Osteoblast (primary cell): ENCODE results near the gene ANTXRL. TPM values are rescaled to one million over a fixed set of nuclear protein-coding genes. Genes with fewer than 3 reads are reported as not detected.

Experiments used
- DNase-seq: peaks from one replicate; pipeline ENCODE4 v3.0.0; 2011; ENCODE audit warnings: low spot score, mixed read lengths; ENCODE audit not compliant: insufficient read length; ENCODE audit errors: missing footprints
- H2AFZ ChIP-seq: 2 replicates; pipeline ENCODE4 v1.6.0; 2011; ENCODE audit warnings: mild to moderate bottlenecking, low read length
- H3K27ac ChIP-seq: 2 replicates; pipeline ENCODE4 v1.5.1; 2011; ENCODE audit warnings: mild to moderate bottlenecking, low read depth, low read length, moderate library complexity
- H3K27me3 ChIP-seq: 2 replicates; pipeline ENCODE4 v1.6.0; 2012; ENCODE audit warnings: mild to moderate bottlenecking, control low read depth, inconsistent platforms, low read length, moderate library complexity; ENCODE audit not compliant: insufficient read depth
- H3K36me3 ChIP-seq: 2 replicates; pipeline ENCODE4 v1.5.1; 2011; ENCODE audit warnings: mild to moderate bottlenecking, low read length, control low read depth, moderate library complexity; ENCODE audit not compliant: insufficient read depth
- H3K4me1 ChIP-seq: 2 replicates; pipeline ENCODE4 v1.5.1; 2011; ENCODE audit warnings: mild to moderate bottlenecking, low read length, control low read depth, moderate library complexity; ENCODE audit not compliant: insufficient read depth
- H3K4me2 ChIP-seq: 2 replicates; pipeline ENCODE4 v1.6.0; 2011; ENCODE audit warnings: mild to moderate bottlenecking, low read length; ENCODE audit not compliant: insufficient read depth
- H3K4me3 ChIP-seq: fragments of 200-600 bp; sonication (generic); 3 replicates; pipeline ENCODE4 v1.5.1; 2012; ENCODE audit warnings: mild to moderate bottlenecking, low read length, inconsistent platforms; ENCODE audit not compliant: insufficient read depth
- H3K79me2 ChIP-seq: 2 replicates; pipeline ENCODE4 v1.6.0; 2012; ENCODE audit warnings: mild to moderate bottlenecking, low read length, control low read depth, inconsistent platforms; ENCODE audit not compliant: insufficient read depth
- H3K9me3 ChIP-seq: 2 replicates; pipeline ENCODE4 v1.5.1; 2011; ENCODE audit warnings: low read depth, low read length, control low read depth
- H4K20me1 ChIP-seq: 2 replicates; pipeline ENCODE4 v1.6.0; 2012; ENCODE audit warnings: mild to moderate bottlenecking, low read length, control low read depth; ENCODE audit not compliant: insufficient read depth
- CTCF ChIP-seq: IDR thresholded peaks from 2 replicates; pipeline ENCODE4 v1.5.1; 2011; ENCODE audit warnings: mild to moderate bottlenecking, low read depth, low read length, moderate library complexity; ENCODE audit errors: extremely low read depth
- total RNA-seq: library from RNA; depleted of rRNA; stranded (reverse); fragments of >200 nt; gene quantifications from 2 replicates; pipeline ENCODE4 v1.2.3, GENCODE V29; 2012

The ANTXRL gene
- total RNA-seq, 1 donor, result not detected

DNA sequence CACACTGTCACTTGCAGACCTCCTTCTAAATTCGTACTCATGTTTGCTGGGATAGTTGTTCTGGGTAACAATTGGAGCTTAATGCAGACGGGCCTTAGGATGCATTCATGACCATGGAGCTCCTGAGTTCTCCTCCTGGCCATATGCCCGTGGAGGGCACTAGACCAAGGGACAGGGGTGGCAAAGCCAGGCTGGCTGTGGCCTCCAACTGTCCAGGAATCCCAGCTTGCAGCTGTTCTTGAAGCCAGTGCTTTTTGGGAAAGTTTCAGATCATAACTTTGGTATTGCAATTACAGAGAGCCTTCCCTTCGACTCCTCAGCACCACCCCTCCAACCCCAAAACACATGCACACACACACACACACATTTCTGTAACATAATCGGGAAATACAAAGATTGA, 30.6 kb downstream of the ANTXRL start:
- TF ChIP-seq CTCF, result no peak

DNA sequence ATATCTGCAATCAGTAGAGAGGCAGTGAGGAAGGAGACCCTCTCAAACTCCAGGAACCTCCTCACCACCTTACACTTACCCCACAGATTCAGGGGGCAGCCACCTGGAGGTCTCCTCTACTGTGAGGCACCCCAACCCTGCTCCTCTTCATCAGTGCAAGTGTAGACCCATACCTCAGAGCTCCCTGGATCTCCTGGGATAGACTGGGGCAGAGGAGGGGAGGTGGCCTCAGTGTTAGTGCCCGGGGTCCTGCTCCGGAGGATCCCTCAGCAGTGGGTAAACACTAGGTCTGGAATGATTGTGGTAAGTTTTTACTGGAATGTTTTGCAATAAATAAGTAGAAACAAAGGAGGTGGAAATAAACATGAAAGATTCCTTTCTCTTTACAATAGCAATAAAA, 31.1 kb downstream of the ANTXRL start:
- no peaks in the 10 kb centered on the region for H3K79me2 ChIP-seq
- no peak for TF ChIP-seq CTCF
- DNase-seq, result no peak
- no peaks in the 10 kb centered on the region for H3K4me1 ChIP-seq
- peaks cover 17% of the 10 kb centered on the region for H3K27me3 ChIP-seq
- H4K20me1 ChIP-seq, result no peaks in the 10 kb centered on the region
- H3K27ac ChIP-seq, result no peak overlapping the region
- H3K4me3 ChIP-seq, result no peak overlapping the region
- no peaks in the 10 kb centered on the region for H3K36me3 ChIP-seq
- H2AFZ ChIP-seq, result no peak overlapping the region
- no peak overlapping the region for H3K4me2 ChIP-seq
- no peaks in the 10 kb centered on the region for H3K9me3 ChIP-seq

More for the DNA sequence above, 30.6 kb downstream of the ANTXRL start:
- no peaks in the 10 kb centered on the region for H3K9me3 ChIP-seq
- H3K27me3 ChIP-seq, result peaks cover 17% of the 10 kb centered on the region
- no peaks in the 10 kb centered on the region for H4K20me1 ChIP-seq
- H3K36me3 ChIP-seq, result no peaks in the 10 kb centered on the region
- H3K79me2 ChIP-seq, result no peaks in the 10 kb centered on the region
- H3K4me2 ChIP-seq, result no peak overlapping the region
- no peak overlapping the region for H3K27ac ChIP-seq
- H3K4me3 ChIP-seq, result no peak overlapping the region
- no peak for DNase-seq
- no peaks in the 10 kb centered on the region for H3K4me1 ChIP-seq
- H2AFZ ChIP-seq, result no peak overlapping the region

- TF ChIP-seq CTCF, result no peak
- no peak overlapping the region for H3K4me3 ChIP-seq
- no peaks in the 10 kb centered on the region for H3K79me2 ChIP-seq
- H3K9me3 ChIP-seq, result no peaks in the 10 kb centered on the region
- no peak overlapping the region for H3K27ac ChIP-seq
- H3K27me3 ChIP-seq, result peaks cover 17% of the 10 kb centered on the region
- H4K20me1 ChIP-seq, result no peaks in the 10 kb centered on the region
- no peaks in the 10 kb centered on the region for H3K36me3 ChIP-seq
- no peak for DNase-seq
- H3K4me2 ChIP-seq, result no peak overlapping the region
- no peaks in the 10 kb centered on the region for H3K4me1 ChIP-seq
- no peak overlapping the region for H2AFZ ChIP-seq
Observed at GRCh38 chr10:46318799-46319198, 32.0 kb downstream of the ANTXRL start.

DNA sequence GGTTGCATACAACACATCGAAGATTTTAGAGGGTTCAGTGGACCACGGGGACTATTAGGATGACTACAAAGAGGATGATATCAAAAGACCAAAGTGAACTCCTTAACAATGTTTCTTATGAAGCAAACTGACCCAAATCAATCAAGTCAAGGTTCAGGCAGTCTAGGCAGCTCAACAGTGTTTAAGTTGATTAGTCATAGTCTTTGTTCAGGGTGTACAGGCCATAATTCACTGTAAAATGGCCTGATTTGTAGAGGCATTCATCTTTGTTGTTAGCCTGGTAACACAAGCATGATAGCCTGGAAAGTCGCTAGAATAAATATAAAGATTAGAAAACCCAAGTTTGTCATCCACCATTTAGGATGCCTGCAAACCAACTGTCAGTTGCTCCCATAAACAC, 32.6 kb downstream of the ANTXRL start:
- Histone ChIP-seq H3K4me2 (no peak overlapping the region), H3K4me1 (no peaks in the 10 kb centered on the region), H4K20me1 (no peaks in the 10 kb centered on the region), H3K27ac (no peak overlapping the region), H3K27me3 (peaks cover 17% of the 10 kb centered on the region), H3K4me3 (no peak overlapping the region), H3K36me3 (no peaks in the 10 kb centered on the region), H2AFZ (no peak overlapping the region), H3K9me3 (no peaks in the 10 kb centered on the region), H3K79me2 (no peaks in the 10 kb centered on the region)
- DNase-seq, result peak; percentile 29
- no peak for TF ChIP-seq CTCF
